Muscle layer of colon (tissue), 2 donors: ENCODE measurements around the gene POU2AF3.

Experiments
- H3K27ac ChIP-seq: one replicate; pipeline ENCODE4 v1.7.0; 2013; ENCODE audit warnings: low read depth, mild to moderate bottlenecking, low read length, moderate library complexity
- H3K27me3 ChIP-seq, 2 donors: one replicate each; pipeline ENCODE4 v1.7.0; 2013; ENCODE audit warnings: low read length in 2 of 2, mild to moderate bottlenecking in 2 of 2; ENCODE audit not compliant: insufficient read depth in 2 of 2, control insufficient read depth in 1 of 2
- H3K36me3 ChIP-seq: one replicate; pipeline ENCODE4 v1.7.0; 2013; ENCODE audit warnings: mild to moderate bottlenecking, low read length; ENCODE audit not compliant: insufficient read depth
- H3K4me1 ChIP-seq: one replicate; pipeline ENCODE4 v1.7.0; 2013; ENCODE audit warnings: mild to moderate bottlenecking, low read length; ENCODE audit not compliant: insufficient read depth
- H3K4me3 ChIP-seq, 2 donors: one replicate each; pipeline ENCODE4 v1.7.0; 2013; ENCODE audit warnings: low read length in 2 of 2, low read depth in 1 of 2, mild to moderate bottlenecking in 1 of 2, moderate library complexity in 1 of 2
- H3K9ac ChIP-seq: one replicate; pipeline ENCODE4 v1.7.0; 2013; ENCODE audit warnings: low read length
- H3K9me3 ChIP-seq: one replicate; pipeline ENCODE4 v1.7.0; 2013; ENCODE audit warnings: mild to moderate bottlenecking, low read length
- donor health status: abdominal sarcoma.
- donor health status: Adenocarcinoma of cecum.

Gene POU2AF3

DNA sequence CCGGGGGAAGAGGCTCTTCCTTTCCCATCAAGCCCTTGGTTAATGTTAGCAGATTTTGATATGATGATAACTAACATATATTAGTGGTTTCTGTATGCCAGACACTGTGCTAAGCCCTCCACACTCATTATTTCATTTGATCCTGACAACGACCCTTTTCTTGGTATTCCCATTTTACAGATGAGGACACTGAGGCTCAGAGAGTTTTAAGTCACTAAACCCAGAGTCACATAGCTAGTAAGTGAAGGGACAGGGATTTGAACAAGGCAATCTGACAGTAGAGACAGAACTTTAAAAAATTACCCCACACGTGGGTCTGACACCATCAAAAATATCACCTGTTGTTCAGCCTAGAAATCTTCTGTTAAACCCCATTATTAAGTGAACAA, 58.3 kb downstream of the POU2AF3 start:
- H3K9me3 ChIP-seq: no peaks in the 10 kb centered on the region
- no peak overlapping the region for H3K9ac ChIP-seq
- H3K27me3 ChIP-seq: no peaks in the 10 kb centered on the region
- H3K4me3 ChIP-seq: no peak overlapping the region
- no peaks in the 10 kb centered on the region for H3K4me1 ChIP-seq
- no peak overlapping the region for H3K27ac ChIP-seq
- no peaks in the 10 kb centered on the region for H3K36me3 ChIP-seq

DNA sequence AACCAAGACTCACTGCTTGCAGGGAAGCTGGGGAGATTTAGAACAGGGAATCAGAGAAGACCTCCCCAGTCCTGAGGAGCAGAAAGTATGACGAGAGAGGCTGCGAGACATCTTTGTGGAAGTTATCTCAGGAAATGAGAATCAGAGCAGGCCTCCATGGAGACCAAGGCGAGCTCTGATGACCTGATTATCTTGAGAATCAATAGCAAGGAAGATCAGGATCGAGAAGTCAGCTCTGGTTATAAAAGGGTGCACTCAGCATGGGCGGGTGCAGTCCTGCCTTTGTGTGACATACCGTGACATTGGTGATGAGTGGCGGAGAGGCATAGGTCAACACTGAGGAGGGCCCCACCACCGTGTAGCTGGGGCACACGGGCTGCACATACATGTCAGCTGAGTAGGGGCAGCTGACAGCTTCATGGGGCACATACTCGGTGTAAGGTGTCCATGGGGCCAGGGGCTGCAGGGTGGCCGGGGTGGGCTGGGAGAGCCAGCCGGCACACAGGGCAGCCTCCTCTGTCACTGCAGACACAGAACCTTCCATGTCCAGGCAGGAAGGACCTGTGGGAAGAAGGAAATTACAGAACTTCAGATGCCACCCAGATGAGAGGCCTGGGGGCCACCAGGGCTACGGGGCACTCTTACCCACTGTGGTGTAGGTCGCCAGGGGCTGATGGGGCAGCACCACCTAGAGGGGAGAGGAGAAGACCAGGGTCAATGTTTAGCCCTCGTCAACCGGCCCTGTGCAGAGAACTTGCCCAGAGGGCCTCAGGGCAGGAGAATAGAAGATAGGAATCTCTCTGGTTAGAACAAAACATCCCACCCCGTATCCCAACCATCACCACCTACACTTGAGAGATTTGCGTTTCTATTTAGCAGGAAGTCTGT, 59.0 kb downstream of the POU2AF3 start:
- H3K9me3 ChIP-seq: no peaks in the 10 kb centered on the region
- H3K27me3 ChIP-seq: no peaks in the 10 kb centered on the region
- H3K36me3 ChIP-seq: no peaks in the 10 kb centered on the region
- no peak overlapping the region for H3K27ac ChIP-seq
- no peaks in the 10 kb centered on the region for H3K4me1 ChIP-seq
- H3K9ac ChIP-seq: no peak overlapping the region
- no peak overlapping the region for H3K4me3 ChIP-seq
